GM21576 (cell line): ENCODE data around the gene CMTM1.
A peak's percentile ranks its signal among the peaks of the same experiment; 100 is the strongest.

Source experiments
- ATAC-seq: cut with Tn5 transposase; IDR thresholded peaks from one replicate; pipeline ENCODE4 v1.9.1; 2021; ENCODE audit warnings: mild to moderate bottlenecking, moderate library complexity; ENCODE audit not compliant: unreplicated experiment

The CMTM1 gene

GRCh38 chr16:66538910-66539309 is 27.3 kb upstream of the CMTM1 start:
- no peak for ATAC-seq

DNA sequence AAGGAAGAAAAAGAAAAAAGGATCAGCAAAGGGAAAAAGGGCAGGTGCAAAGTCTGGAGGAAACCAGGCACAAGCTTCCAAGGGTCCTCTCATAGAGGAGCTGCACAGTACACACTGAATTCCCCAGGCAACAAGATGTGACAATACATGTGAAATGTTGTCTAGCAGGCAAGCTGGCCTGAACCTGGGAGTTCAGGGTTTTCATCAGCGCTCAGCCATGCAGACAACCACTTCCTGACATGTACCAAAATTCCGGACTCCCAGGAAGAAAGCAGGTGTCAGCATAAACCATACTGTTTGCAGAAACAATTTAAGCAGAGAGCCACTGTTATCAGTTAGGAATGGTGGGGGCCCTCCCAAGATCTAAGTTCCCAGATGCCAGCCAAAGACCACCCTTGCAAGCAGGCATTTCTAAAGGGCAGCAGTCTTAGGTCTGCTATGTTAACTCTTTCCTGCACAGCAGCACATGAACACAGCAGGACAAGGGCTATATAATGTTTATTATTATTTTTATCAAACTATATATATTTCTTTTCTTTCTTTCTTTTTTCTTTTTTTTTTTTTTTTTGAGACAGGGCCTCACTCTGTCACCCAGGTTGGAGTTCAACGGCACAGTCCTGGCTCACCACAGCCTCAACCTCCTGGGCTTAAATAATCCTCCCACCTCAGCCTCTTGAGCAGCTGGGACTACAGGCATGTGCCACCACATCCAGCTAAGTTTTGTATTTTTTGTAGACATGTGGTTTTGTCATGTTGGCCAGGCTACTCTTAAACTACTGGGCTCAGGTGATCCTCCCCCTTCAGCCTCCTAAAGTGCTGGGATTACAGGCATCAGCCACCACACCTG is 26.4 kb upstream of the CMTM1 start:
- no peak for ATAC-seq

DNA sequence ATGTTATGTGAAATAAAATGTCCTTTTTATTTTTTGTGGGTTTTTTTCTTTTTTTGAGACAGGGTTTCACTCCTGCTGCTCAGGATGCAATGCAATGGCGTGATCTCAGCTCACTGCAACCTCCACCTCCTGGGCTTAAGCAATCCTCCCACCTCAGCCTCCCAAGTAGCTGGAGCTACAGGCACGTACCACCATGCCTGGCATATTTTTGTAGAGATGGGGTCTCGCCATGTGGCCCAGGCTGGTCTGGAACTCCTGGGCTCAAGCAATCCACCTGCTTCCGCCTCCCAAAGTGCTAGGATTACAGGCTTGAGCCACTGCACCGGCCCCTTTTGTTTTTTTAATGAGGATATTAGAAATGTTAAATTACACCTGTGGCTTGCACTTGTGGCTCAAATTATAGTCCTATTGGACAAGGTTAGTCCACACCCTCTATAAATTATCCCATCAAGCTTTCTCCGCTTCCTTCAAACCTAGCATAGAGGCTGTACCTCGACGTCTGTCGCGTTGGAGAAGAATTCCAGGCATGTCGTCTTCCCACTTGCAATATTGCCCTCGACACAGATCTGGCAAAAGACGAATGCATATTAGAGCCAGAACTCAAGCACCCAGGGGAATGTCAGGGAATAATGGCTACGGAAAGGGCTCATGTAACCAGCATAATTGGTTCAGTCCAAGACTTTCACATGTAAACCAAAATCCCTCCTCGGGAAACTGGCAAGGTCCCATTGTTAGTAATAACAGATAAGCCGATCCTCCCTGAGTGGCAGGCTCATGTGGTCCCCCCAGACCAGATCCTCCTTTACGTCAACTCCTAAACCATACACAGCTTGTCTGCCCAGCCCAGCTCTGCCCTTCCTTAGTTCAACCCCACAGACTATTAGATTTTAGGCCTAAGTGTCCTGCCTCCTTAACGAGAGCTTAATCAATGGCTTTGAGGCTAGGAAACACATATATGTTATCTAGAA is 24.6 kb upstream of the CMTM1 start:
- no peak for ATAC-seq

DNA sequence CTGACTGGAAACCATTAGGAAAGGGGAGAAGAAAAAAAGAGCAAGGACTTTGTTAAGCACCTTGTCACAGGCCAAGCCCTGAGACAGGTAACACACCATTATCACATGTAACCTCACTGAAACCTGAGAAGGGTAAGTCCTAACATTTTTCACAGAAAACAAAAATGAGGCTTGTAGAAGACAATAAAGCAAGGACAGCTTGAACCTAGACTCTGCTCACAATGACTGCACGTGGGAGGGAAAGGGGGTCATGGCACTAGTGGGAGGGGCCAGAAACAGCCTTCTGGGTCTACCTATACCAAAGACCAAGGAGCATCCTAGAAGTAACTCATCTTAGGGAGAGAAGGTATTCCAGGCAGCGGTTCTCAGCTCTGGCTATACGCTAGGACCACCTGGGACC is 23.8 kb upstream of the CMTM1 start:
- no peak for ATAC-seq

GRCh38 chr16:66543541-66543940 is 22.7 kb upstream of the CMTM1 start:
- ATAC-seq, result no peak

- no peak for ATAC-seq
Measured at GRCh38 chr16:66544016-66544757, 22.1 kb upstream of the CMTM1 start.

DNA sequence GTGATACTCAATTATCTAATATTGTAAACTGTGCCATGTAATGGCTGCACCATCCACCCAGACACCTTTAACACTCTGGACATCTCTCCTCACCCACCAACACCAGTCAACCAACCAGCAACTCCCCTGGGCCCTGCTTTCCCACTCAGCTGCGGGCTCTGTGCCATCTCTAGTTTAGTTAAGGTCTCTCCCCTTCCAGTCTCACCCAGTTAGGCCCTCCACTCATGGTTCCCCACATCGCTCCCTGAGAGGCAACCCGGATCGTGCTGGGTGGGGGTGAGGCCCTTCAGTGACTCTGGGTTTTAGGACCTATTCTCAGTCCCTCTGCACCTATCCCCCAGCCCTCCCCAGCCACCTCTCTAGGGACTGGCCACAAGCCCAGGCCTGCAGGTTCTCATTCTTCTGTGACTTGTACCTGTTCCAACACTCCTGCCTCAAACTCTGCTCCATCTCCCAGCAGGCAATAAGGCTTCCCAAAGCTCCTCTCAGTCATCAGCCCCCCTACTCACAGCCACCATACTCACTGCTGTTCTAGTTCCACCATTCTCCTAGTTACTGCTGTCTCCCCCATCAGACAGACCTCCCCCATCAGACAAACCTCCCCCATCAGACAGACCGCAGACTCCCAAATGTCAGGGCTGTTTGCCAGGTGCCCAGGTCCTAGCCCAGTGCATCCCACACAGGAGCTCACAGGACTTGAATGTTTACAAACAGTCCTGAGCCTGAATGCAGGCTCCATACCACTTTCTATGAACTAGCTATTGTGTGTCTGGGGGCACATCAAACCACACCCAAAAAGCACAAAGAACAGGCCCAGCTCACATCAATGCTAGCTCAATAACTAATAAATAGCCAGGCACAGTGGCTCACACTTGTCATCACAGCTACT is 18.9 kb upstream of the CMTM1 start:
- no peak for ATAC-seq

- ATAC-seq, result no peak
Measured at GRCh38 chr16:66548068-66548467, 18.2 kb upstream of the CMTM1 start.

GRCh38 chr16:66548868-66549267 is 17.4 kb upstream of the CMTM1 start:
- ATAC-seq, result no peak

- no peak for ATAC-seq
Measured at GRCh38 chr16:66549284-66550131, 16.7 kb upstream of the CMTM1 start, which contains the start of gene TK2. TK2 (minus strand) TSS chr16:66550122; CDS start chr16:66550061, 61 bp downstream.

DNA sequence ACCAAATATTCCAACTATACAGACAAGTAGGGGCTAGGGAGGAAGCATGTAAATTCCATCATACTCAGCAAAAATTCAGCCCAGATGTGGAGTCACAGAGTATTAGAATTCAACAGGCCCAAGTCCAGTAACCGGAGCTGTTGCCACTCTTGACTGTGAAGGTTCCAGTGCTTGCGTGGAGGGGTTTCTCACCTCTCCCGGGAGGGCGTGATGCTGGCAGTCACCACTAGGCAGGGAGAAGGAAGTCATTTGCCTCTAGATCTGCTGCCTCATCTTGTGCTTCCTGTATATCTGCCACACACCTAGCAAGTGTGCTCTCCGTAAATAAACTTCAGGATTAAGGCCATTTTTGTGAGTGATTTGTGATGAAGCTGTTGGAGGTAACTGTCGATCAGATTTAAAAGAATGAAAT is 14.9 kb upstream of the CMTM1 start:
- peak; percentile 33 for ATAC-seq

- no peak for ATAC-seq
Measured at GRCh38 chr16:66551788-66552285, 14.4 kb upstream of the CMTM1 start.

- ATAC-seq, result peak; percentile 56
Measured at GRCh38 chr16:66552286-66553177, 13.7 kb upstream of the CMTM1 start, which contains the start of gene CKLF. CKLF (plus strand) TSS chr16:66552576; CDS start chr16:66552716, 140 bp downstream.

DNA sequence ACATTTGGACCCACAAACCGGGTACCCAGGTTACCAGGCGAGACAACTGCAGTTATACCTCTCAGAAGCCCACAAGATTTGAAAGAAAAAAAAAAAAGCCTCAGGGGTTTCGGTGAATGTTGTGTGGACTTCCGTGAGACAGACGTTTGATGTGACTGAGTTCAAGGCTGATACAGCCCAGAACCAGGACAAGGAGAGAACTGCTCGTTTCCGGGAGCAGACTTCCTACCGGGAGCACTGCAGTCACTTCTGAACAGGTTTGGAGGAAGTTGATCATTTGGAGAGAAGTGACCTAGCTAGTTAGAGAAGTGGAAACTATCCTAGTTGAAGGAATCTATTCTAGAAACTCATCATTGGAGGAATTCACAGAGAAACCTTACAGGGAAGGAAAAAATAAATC is 13.0 kb upstream of the CMTM1 start:
- no peak for ATAC-seq

GRCh38 chr16:66554021-66554420 is 12.2 kb upstream of the CMTM1 start:
- ATAC-seq, result no peak

DNA sequence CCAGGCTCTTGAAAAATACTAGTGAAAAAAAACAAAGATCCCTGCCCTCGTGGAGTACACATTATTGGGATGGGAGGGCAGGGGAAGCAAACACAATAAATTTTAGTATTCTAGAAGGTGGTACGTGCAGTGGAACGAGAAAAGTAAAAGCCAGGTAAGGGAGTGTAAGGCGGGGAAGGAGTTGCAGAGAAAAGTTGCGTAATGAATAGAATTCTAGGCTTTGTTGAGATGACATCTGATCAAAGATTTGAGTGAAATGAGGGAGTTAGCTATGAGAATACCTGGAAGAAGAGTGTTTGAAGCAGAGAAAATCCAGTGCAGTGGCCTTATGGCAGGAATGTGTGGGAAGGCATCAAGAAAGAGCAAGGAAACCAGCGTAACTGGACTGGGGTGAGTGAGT is 11.7 kb upstream of the CMTM1 start:
- no peak for ATAC-seq

GRCh38 chr16:66560107-66560506 is 6.1 kb upstream of the CMTM1 start:
- ATAC-seq, result no peak
